Neural cell (in vitro differentiated cells): ENCODE measurements around the gene LIPC. TPM values are rescaled to one million over a fixed set of nuclear protein-coding genes. Genes with fewer than 3 reads are reported as not detected.

Experiments
- H2AFZ ChIP-seq: fragments of 200-600, 300-800 bp; sonication (generic), shearing (Covaris generic); 2 replicates; pipeline ENCODE4 v1.6.0; 2014; ENCODE audit warnings: low read depth, mild to moderate bottlenecking, antibody characterized with exemption, low read length, moderate library complexity
- H3F3A ChIP-seq: fragments of 200-600 bp; shearing (Covaris generic); 2 replicates; pipeline ENCODE4 v1.6.1; 2016; ENCODE audit warnings: mild to moderate bottlenecking, moderate library complexity, mixed read lengths, antibody characterized with exemption, low read length; ENCODE audit not compliant: insufficient read depth, poor library complexity, severe bottlenecking
- H3K27ac ChIP-seq: fragments of 200-600, 300-800 bp; sonication (generic), shearing (Covaris generic); 2 replicates; pipeline ENCODE4 v1.5.1; 2014; ENCODE audit warnings: mild to moderate bottlenecking, low read length, moderate library complexity
- H3K27me3 ChIP-seq: fragments of 300-800, 200-600 bp; sonication (generic), shearing (Covaris generic); 2 replicates; pipeline ENCODE4 v1.6.0; 2014; ENCODE audit warnings: mild to moderate bottlenecking, low read depth, low read length, moderate library complexity; ENCODE audit not compliant: insufficient read depth
- H3K36me3 ChIP-seq: fragments of 300-800, 200-600 bp; sonication (generic), shearing (Covaris generic); 2 replicates; pipeline ENCODE4 v1.5.1; 2014; ENCODE audit warnings: mild to moderate bottlenecking, antibody characterized with exemption, low read length, moderate library complexity; ENCODE audit not compliant: insufficient read depth
- H3K4me2 ChIP-seq: fragments of 300-800, 200-600 bp; sonication (generic), shearing (Covaris generic); 2 replicates; pipeline ENCODE4 v1.6.0; 2014; ENCODE audit warnings: mild to moderate bottlenecking, low read length
- H3K4me3 ChIP-seq: fragments of 300-800, 200-600 bp; sonication (generic), shearing (Covaris generic); 2 replicates; pipeline ENCODE4 v1.5.1; 2014; ENCODE audit warnings: mild to moderate bottlenecking, low read length, moderate library complexity
- H3K79me2 ChIP-seq: fragments of 200-600 bp; shearing (Covaris generic); replicated peaks from 2 replicates; pipeline ENCODE4 v1.6.0; 2014; ENCODE audit warnings: mild to moderate bottlenecking, low read length, moderate library complexity; ENCODE audit not compliant: insufficient read depth
- H3K9ac ChIP-seq: fragments of 300-800, 200-600 bp; sonication (generic), shearing (Covaris generic); 2 replicates; pipeline ENCODE4 v1.6.1; 2016; ENCODE audit warnings: mild to moderate bottlenecking, low read length, mixed read lengths
- H3K9me2 ChIP-seq: fragments of 200-600 bp; shearing (Covaris generic); 2 replicates; pipeline ENCODE4 v1.6.1; 2016; ENCODE audit warnings: mild to moderate bottlenecking, low read length, mixed read lengths; ENCODE audit not compliant: insufficient read depth
- H3K9me3 ChIP-seq: fragments of 200-600, 300-800 bp; sonication (generic), shearing (Covaris generic); 2 replicates; pipeline ENCODE4 v1.6.1; 2016; ENCODE audit warnings: mild to moderate bottlenecking, mixed run types, low read length, moderate library complexity, mixed read lengths
- H4K20me1 ChIP-seq: fragments of 200-600 bp; shearing (Covaris generic); 2 replicates; pipeline ENCODE4 v1.6.1; 2016; ENCODE audit warnings: mild to moderate bottlenecking, mixed run types; ENCODE audit not compliant: insufficient read depth
- CTCF ChIP-seq: fragments of 450-650 bp; IDR thresholded peaks from 2 replicates; pipeline ENCODE4 v1.5.1; 2014; ENCODE audit warnings: antibody characterized with exemption, mild to moderate bottlenecking, moderate library complexity; ENCODE audit not compliant: poor library complexity, severe bottlenecking
- EP300 ChIP-seq: fragments of 450-650 bp; conservative IDR thresholded peaks from 2 replicates; pipeline ENCODE4 v1.6.1; 2014; ENCODE audit warnings: antibody characterized with exemption, mild to moderate bottlenecking, moderate library complexity; ENCODE audit not compliant: poor library complexity, severe bottlenecking
- EZH2 ChIP-seq: fragments of 200-600, 300-800 bp; shearing (Covaris generic), sonication (generic); IDR thresholded peaks from 2 replicates; pipeline ENCODE4 v1.6.1; 2014; ENCODE audit warnings: antibody characterized with exemption, low read length, borderline replicate concordance, mild to moderate bottlenecking; ENCODE audit not compliant: insufficient read depth, poor library complexity, severe bottlenecking
- MXI1 ChIP-seq: fragments of 450-650 bp; conservative IDR thresholded peaks from 2 replicates; pipeline ENCODE4 v1.6.1; 2014; ENCODE audit warnings: antibody characterized with exemption, mild to moderate bottlenecking; ENCODE audit not compliant: poor library complexity, severe bottlenecking
- POLR2AphosphoS5 ChIP-seq: IDR thresholded peaks from 2 replicates; pipeline ENCODE4 v1.6.1; 2012
- RAD21 ChIP-seq: fragments of 450-650 bp; conservative IDR thresholded peaks from 2 replicates; pipeline ENCODE4 v1.6.1; 2014; ENCODE audit warnings: antibody characterized with exemption, mild to moderate bottlenecking, moderate library complexity
- REST ChIP-seq: IDR thresholded peaks from 2 replicates; pipeline ENCODE4 v1.6.1; 2012; ENCODE audit warnings: borderline replicate concordance
- SMC3 ChIP-seq: fragments of 450-650 bp; conservative IDR thresholded peaks from 2 replicates; pipeline ENCODE4 v1.6.1; 2014; ENCODE audit warnings: antibody characterized with exemption, mild to moderate bottlenecking, moderate library complexity; ENCODE audit not compliant: poor library complexity
- TAF1 ChIP-seq: IDR thresholded peaks from 2 replicates; pipeline ENCODE4 v1.6.1; 2012; ENCODE audit warnings: low read depth
- polyA plus RNA-seq: library from polyadenylated mRNA; depleted of rRNA; stranded (reverse); fragments of >200 nt; gene quantifications from 2 replicates; pipeline ENCODE4 v1.2.3, GENCODE V29; 2014

Gene LIPC
- polyA plus RNA-seq, 1 donor from 2014 or later: not detected

GRCh38 chr15:58388211-58388610 is 43.6 kb upstream of the LIPC start:
- no peaks in the 10 kb centered on the region for H3K79me2 ChIP-seq

GRCh38 chr15:58390118-58390517 is 41.7 kb upstream of the LIPC start:
- Histone ChIP-seq H3K9me2 (no peaks in the 10 kb centered on the region), H4K20me1 (no peaks in the 10 kb centered on the region), H3K9ac (no peak overlapping the region), H3K9me3 (no peaks in the 10 kb centered on the region), H3K36me3 (no peaks in the 10 kb centered on the region), H3F3A (no peaks in the 10 kb centered on the region), H3K27me3 (no peaks in the 10 kb centered on the region), H2AFZ (no peak overlapping the region), H3K79me2 (no peaks in the 10 kb centered on the region), H3K27ac (no peak overlapping the region), H3K4me2 (no peak overlapping the region), H3K4me3 (no peak overlapping the region)
- TF ChIP-seq EP300: no peak
- TF ChIP-seq REST: no peak
- no peak for TF ChIP-seq RAD21
- TF ChIP-seq MXI1: no peak
- no peak for TF ChIP-seq TAF1
- TF ChIP-seq SMC3: no peak
- no peak for TF ChIP-seq EZH2

More at GRCh38 chr15:58388211-58388610, 43.6 kb upstream of the LIPC start:
- H3K4me2 ChIP-seq: no peak overlapping the region
- no peak for TF ChIP-seq SMC3
- no peak for TF ChIP-seq EP300
- TF ChIP-seq EZH2: no peak
- no peak for TF ChIP-seq CTCF
- TF ChIP-seq RAD21: no peak
- no peak for TF ChIP-seq REST
- no peak for TF ChIP-seq POLR2AphosphoS5
- TF ChIP-seq TAF1: no peak
- no peak for TF ChIP-seq MXI1
- H4K20me1 ChIP-seq: no peaks in the 10 kb centered on the region
- H3K27ac ChIP-seq: no peak overlapping the region
- H3K9ac ChIP-seq: no peak overlapping the region
- H3F3A ChIP-seq: no peaks in the 10 kb centered on the region
- no peak overlapping the region for H3K4me3 ChIP-seq
- H3K9me2 ChIP-seq: no peaks in the 10 kb centered on the region
- no peaks in the 10 kb centered on the region for H3K36me3 ChIP-seq
- no peaks in the 10 kb centered on the region for H3K27me3 ChIP-seq
- no peak overlapping the region for H2AFZ ChIP-seq
- H3K9me3 ChIP-seq: no peaks in the 10 kb centered on the region
